ENCODE results near the gene MICU2.

Gene MICU2

DNA sequence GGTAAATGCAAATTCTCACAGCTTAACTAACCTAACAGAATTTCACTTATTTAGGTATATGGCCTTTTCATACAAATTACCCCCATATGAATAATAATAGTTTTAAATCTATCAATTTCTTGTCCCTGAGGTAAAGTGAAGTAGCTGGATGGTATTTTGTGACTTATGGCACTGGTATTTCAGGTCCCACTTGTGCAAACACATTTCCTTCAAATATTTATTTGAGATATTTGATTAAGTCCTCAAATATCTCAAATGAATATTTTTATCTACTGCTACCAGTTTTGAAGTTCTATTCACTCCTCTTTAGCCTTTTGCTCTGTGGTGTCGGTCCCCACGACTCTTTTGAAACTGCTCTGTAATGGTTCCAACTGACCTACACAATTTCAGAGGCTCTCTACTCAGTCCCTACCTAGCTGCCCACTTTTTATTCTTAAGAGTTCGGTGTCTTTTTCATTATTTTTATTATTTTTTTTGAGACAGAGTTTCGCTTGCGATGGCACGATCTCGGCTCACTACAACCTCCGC lies 85.3 kb downstream of the MICU2 start:
- H3K79me1 ChIP-seq (replicated peaks; ENCODE audit: low read length, poor library complexity, severe bottlenecking) = peaks cover 11% of the 10 kb centered on the region
- no peaks in the 10 kb centered on the region for H3K9me3 ChIP-seq (ENCODE audit: control insufficient read depth, low read length)
- H2BK12ac ChIP-seq (ENCODE audit: low read length in 2 of 2) = no peak overlapping the region
- no peak overlapping the region for H4K91ac ChIP-seq (ENCODE audit: low read length)
- no peak overlapping the region for H2BK120ac ChIP-seq (ENCODE audit: low read depth, low read length)
- no peak overlapping the region for H3K4me2 ChIP-seq (ENCODE audit: low read length, poor library complexity, severe bottlenecking)
- H3K4me3 ChIP-seq (ENCODE audit: insufficient read depth in 1 of 2, low read depth in 1 of 2, low read length in 2 of 2) = no peak overlapping the region
- H3K9ac ChIP-seq (ENCODE audit: low read length) = no peak overlapping the region
- no peaks in the 10 kb centered on the region for H3K27me3 ChIP-seq (ENCODE audit: control insufficient read depth in 1 of 2, insufficient read depth in 1 of 2, low read length in 2 of 2)
- no peak overlapping the region for H3K23ac ChIP-seq (ENCODE audit: low read length in 2 of 2)
- H2BK15ac ChIP-seq (ENCODE audit: low read depth, poor library complexity, severe bottlenecking) = no peak overlapping the region
- H3K4me1 ChIP-seq (ENCODE audit: control insufficient read depth, insufficient read depth, low read depth, low read length) = no peaks in the 10 kb centered on the region
- H3K18ac ChIP-seq (ENCODE audit: low read depth in 1 of 2, low read length in 2 of 2) = no peak overlapping the region
- H4K8ac ChIP-seq (ENCODE audit: low read length) = no peak overlapping the region
- no peak overlapping the region for H2AFZ ChIP-seq (ENCODE audit: low read depth, low read length)
- WGBS = over 99% methylated on average over 7 of the region's 8 CpGs
- H3K4ac ChIP-seq (ENCODE audit: low read depth in 1 of 2, low read length in 2 of 2) = no peak overlapping the region
- H2BK5ac ChIP-seq (ENCODE audit: low read depth, low read length, poor library complexity, severe bottlenecking) = no peak overlapping the region
- H3K14ac ChIP-seq (ENCODE audit: low read length in 2 of 2) = no peak overlapping the region
- H3K27ac ChIP-seq (ENCODE audit: low read length, poor library complexity, severe bottlenecking) = no peak overlapping the region
- H3K36me3 ChIP-seq (ENCODE audit: control insufficient read depth in 1 of 2, insufficient read depth in 2 of 2, low read depth in 1 of 2, low read length in 2 of 2) = peaks cover 4 to 48% of the 10 kb centered on the region in 2 experiments
- H2AK5ac ChIP-seq (ENCODE audit: low read length, severe bottlenecking) = no peak overlapping the region
- no peak for DNase-seq

DNA sequence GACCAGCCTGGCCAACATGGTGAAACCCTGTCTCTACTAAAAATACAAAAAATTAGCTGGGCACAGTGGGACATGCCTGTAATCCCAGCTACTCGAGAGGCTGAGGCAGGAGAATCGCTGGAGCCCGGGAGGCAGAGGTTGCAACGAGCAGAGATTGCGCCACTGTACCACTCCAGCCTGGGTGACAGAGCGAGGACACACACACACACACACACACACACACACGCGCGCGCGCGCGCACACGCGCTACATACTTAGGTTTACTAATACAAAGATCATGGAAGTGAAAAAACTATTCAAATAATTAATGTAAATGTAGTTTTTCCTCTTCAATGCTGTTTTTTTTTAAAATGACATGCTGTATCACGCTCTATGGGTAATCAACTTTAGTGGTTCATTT lies 86.4 kb downstream of the MICU2 start:
- Histone ChIP-seq H4K91ac (ENCODE audit: low read length) (no peak overlapping the region), H3K27ac (ENCODE audit: low read length, poor library complexity, severe bottlenecking) (no peak overlapping the region), H3K4me1 (ENCODE audit: control insufficient read depth, insufficient read depth, low read depth, low read length) (no peaks in the 10 kb centered on the region), H2BK15ac (ENCODE audit: low read depth, poor library complexity, severe bottlenecking) (no peak overlapping the region), H4K8ac (ENCODE audit: low read length) (no peak overlapping the region), H3K18ac (ENCODE audit: low read depth in 1 of 2, low read length in 2 of 2) (no peak overlapping the region), H3K36me3 (ENCODE audit: control insufficient read depth in 1 of 2, insufficient read depth in 2 of 2, low read depth in 1 of 2, low read length in 2 of 2) (peaks cover 4 to 49% of the 10 kb centered on the region in 2 experiments), H3K4me3 (ENCODE audit: insufficient read depth in 1 of 2, low read depth in 1 of 2, low read length in 2 of 2) (no peak overlapping the region), H3K9me3 (ENCODE audit: control insufficient read depth, low read length) (no peaks in the 10 kb centered on the region), H3K27me3 (ENCODE audit: control insufficient read depth in 1 of 2, insufficient read depth in 1 of 2, low read length in 2 of 2) (no peaks in the 10 kb centered on the region), H3K14ac (ENCODE audit: low read length in 2 of 2) (no peak overlapping the region), H3K23ac (ENCODE audit: low read length in 2 of 2) (no peak overlapping the region), H2BK5ac (ENCODE audit: low read depth, low read length, poor library complexity, severe bottlenecking) (no peak overlapping the region), H2AFZ (ENCODE audit: low read depth, low read length) (no peak overlapping the region), H3K9ac (ENCODE audit: low read length) (no peak overlapping the region), H2BK120ac (ENCODE audit: low read depth, low read length) (no peak overlapping the region), H2AK5ac (ENCODE audit: low read length, severe bottlenecking) (no peak overlapping the region), H3K4me2 (ENCODE audit: low read length, poor library complexity, severe bottlenecking) (no peak overlapping the region), H3K4ac (ENCODE audit: low read depth in 1 of 2, low read length in 2 of 2) (no peak overlapping the region), H2BK12ac (ENCODE audit: low read length in 2 of 2) (no peak overlapping the region), H3K79me1 (replicated peaks; ENCODE audit: low read length, poor library complexity, severe bottlenecking) (peaks cover 6% of the 10 kb centered on the region)
- WGBS = 93% methylated on average over 5 of the region's 16 CpGs
- DNase-seq = no peak

DNA sequence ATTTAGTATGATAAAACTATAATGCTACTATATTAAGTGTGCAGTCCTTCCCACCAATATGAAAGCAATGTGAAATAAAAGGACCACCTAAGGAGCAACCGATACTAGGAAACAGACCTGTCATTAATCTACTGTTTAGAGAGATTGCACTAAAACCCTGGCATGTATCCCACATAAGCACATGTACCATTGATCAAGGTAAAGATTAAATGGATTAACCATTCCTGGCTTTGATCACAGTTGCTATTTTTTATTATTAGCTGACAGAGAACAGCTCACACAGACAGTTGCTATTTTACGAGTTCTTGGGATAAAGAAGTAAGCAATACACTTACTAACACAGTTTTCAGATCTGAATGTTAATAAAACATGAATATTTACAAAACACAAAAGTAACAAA lies 87.2 kb downstream of the MICU2 start:
- Histone ChIP-seq H3K4me2 (ENCODE audit: low read length, poor library complexity, severe bottlenecking) (no peak overlapping the region), H3K4ac (ENCODE audit: low read depth in 1 of 2, low read length in 2 of 2) (no peak overlapping the region), H3K27me3 (ENCODE audit: control insufficient read depth in 1 of 2, insufficient read depth in 1 of 2, low read length in 2 of 2) (no peaks in the 10 kb centered on the region), H3K36me3 (ENCODE audit: control insufficient read depth in 1 of 2, insufficient read depth in 2 of 2, low read depth in 1 of 2, low read length in 2 of 2) (peaks cover 4 to 48% of the 10 kb centered on the region in 2 experiments), H3K79me1 (replicated peaks; ENCODE audit: low read length, poor library complexity, severe bottlenecking) (peaks cover 6% of the 10 kb centered on the region), H2AK5ac (ENCODE audit: low read length, severe bottlenecking) (no peak overlapping the region), H2BK12ac (ENCODE audit: low read length in 2 of 2) (no peak overlapping the region), H3K14ac (ENCODE audit: low read length in 2 of 2) (no peak overlapping the region), H2BK15ac (ENCODE audit: low read depth, poor library complexity, severe bottlenecking) (no peak overlapping the region), H2BK5ac (ENCODE audit: low read depth, low read length, poor library complexity, severe bottlenecking) (no peak overlapping the region), H2AFZ (ENCODE audit: low read depth, low read length) (no peak overlapping the region), H4K8ac (ENCODE audit: low read length) (no peak overlapping the region), H3K4me1 (ENCODE audit: control insufficient read depth, insufficient read depth, low read depth, low read length) (no peaks in the 10 kb centered on the region), H3K27ac (ENCODE audit: low read length, poor library complexity, severe bottlenecking) (no peak overlapping the region), H2BK120ac (ENCODE audit: low read depth, low read length) (no peak overlapping the region), H4K91ac (ENCODE audit: low read length) (no peak overlapping the region), H3K18ac (ENCODE audit: low read depth in 1 of 2, low read length in 2 of 2) (no peak overlapping the region), H3K9me3 (ENCODE audit: control insufficient read depth, low read length) (no peaks in the 10 kb centered on the region), H3K23ac (ENCODE audit: low read length in 2 of 2) (no peak overlapping the region), H3K4me3 (ENCODE audit: insufficient read depth in 1 of 2, low read depth in 1 of 2, low read length in 2 of 2) (no peak overlapping the region), H3K9ac (ENCODE audit: low read length) (no peak overlapping the region)
- WGBS = 100% methylated on average over 1 of the region's 2 CpGs
- no peak for DNase-seq

DNA sequence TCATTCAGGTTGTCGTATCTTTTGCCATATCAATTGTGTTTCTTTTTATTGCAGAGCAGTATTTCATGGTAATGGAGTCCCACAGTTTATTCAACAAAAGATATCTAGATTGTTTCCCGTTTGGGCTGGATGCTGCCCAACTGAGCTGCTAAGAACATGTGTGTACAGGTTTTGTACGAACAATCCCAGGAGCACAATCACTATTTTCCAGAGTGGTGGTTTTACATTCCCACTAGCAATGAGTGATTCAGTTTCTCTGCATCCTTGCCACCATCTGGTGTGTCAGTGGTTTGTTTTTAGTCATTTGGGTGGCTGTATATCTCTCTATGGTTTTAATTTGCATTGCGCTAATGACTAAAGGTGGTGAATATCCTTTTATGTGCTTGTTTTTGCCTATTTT lies 92.1 kb downstream of the MICU2 start:
- Histone ChIP-seq H2BK12ac (ENCODE audit: low read length in 2 of 2) (no peak overlapping the region), H2AFZ (ENCODE audit: low read depth, low read length) (no peak overlapping the region), H3K36me3 (ENCODE audit: control insufficient read depth in 1 of 2, insufficient read depth in 2 of 2, low read depth in 1 of 2, low read length in 2 of 2) (peaks cover 3 to 53% of the 10 kb centered on the region in 2 experiments), H3K4me1 (ENCODE audit: control insufficient read depth, insufficient read depth, low read depth, low read length) (no peaks in the 10 kb centered on the region), H3K18ac (ENCODE audit: low read depth in 1 of 2, low read length in 2 of 2) (no peak overlapping the region), H4K8ac (ENCODE audit: low read length) (no peak overlapping the region), H3K9me3 (ENCODE audit: control insufficient read depth, low read length) (no peaks in the 10 kb centered on the region), H2BK15ac (ENCODE audit: low read depth, poor library complexity, severe bottlenecking) (no peak overlapping the region), H3K14ac (ENCODE audit: low read length in 2 of 2) (no peak overlapping the region), H2BK120ac (ENCODE audit: low read depth, low read length) (no peak overlapping the region), H3K79me1 (replicated peaks; ENCODE audit: low read length, poor library complexity, severe bottlenecking) (peaks cover 12% of the 10 kb centered on the region), H3K27ac (ENCODE audit: low read length, poor library complexity, severe bottlenecking) (no peak overlapping the region), H3K27me3 (ENCODE audit: control insufficient read depth in 1 of 2, insufficient read depth in 1 of 2, low read length in 2 of 2) (no peaks in the 10 kb centered on the region), H3K23ac (ENCODE audit: low read length in 2 of 2) (no peak overlapping the region), H3K9ac (ENCODE audit: low read length) (no peak overlapping the region), H4K91ac (ENCODE audit: low read length) (no peak overlapping the region), H3K4me2 (ENCODE audit: low read length, poor library complexity, severe bottlenecking) (no peak overlapping the region), H3K4ac (ENCODE audit: low read depth in 1 of 2, low read length in 2 of 2) (no peak overlapping the region), H2AK5ac (ENCODE audit: low read length, severe bottlenecking) (no peak overlapping the region), H3K4me3 (ENCODE audit: insufficient read depth in 1 of 2, low read depth in 1 of 2, low read length in 2 of 2) (no peak overlapping the region), H2BK5ac (ENCODE audit: low read depth, low read length, poor library complexity, severe bottlenecking) (no peak overlapping the region)
- 98% methylated on average over 3 of the region's 4 CpGs for WGBS
- no peak for DNase-seq
